ENCODE data around the gene CENPS.

CENPS gene

GRCh38 chr1:10432910-10433700 is 2.9 kb downstream of the CENPS start:
- no peak overlapping the region for H3K4me3 ChIP-seq (ENCODE audit: low read length)
- no peak for TF ChIP-seq CTCF (conservative IDR thresholded peaks at IDR 0.05; ENCODE audit: low read depth, low read length)
- no peak for DNase-seq (ENCODE audit: low read depth)

- no peak for DNase-seq (ENCODE audit: low read depth)
- TF ChIP-seq CTCF (conservative IDR thresholded peaks at IDR 0.05; ENCODE audit: low read depth, low read length), result no peak
- no peak overlapping the region for H3K4me3 ChIP-seq (ENCODE audit: low read length)
These were observed 3.6 kb downstream of the CENPS start for GRCh38 chr1:10433790-10434189.

GRCh38 chr1:10434590-10434989 is 4.4 kb downstream of the CENPS start:
- no peak overlapping the region for H3K4me3 ChIP-seq (ENCODE audit: low read length)
- no peak for DNase-seq (ENCODE audit: low read depth)
- no peak for TF ChIP-seq CTCF (conservative IDR thresholded peaks at IDR 0.05; ENCODE audit: low read depth, low read length)

- no peak for TF ChIP-seq CTCF (conservative IDR thresholded peaks at IDR 0.05; ENCODE audit: low read depth, low read length)
- no peak for DNase-seq (ENCODE audit: low read depth)
These were observed 6.8 kb downstream of the CENPS start for GRCh38 chr1:10437052-10437451.

GRCh38 chr1:10438677-10439163 is 8.5 kb downstream of the CENPS start:
- no peak for DNase-seq (ENCODE audit: low read depth)
- no peak for TF ChIP-seq CTCF (conservative IDR thresholded peaks at IDR 0.05; ENCODE audit: low read depth, low read length)
- no peak overlapping the region for H3K4me3 ChIP-seq (ENCODE audit: low read length)

More at GRCh38 chr1:10437052-10437451, 6.8 kb downstream of the CENPS start:
- no peak overlapping the region for H3K4me3 ChIP-seq (ENCODE audit: low read length)

GRCh38 chr1:10440305-10440704 is 10.1 kb downstream of the CENPS start:
- no peak for DNase-seq (ENCODE audit: low read depth)
- no peak overlapping the region for H3K4me3 ChIP-seq (ENCODE audit: low read length)
- TF ChIP-seq CTCF (conservative IDR thresholded peaks at IDR 0.05; ENCODE audit: low read depth, low read length), result no peak

- DNase-seq (ENCODE audit: low read depth), result no peak
- H3K4me3 ChIP-seq (ENCODE audit: low read length), result no peak overlapping the region
- no peak for TF ChIP-seq CTCF (conservative IDR thresholded peaks at IDR 0.05; ENCODE audit: low read depth, low read length)
These were observed 10.6 kb downstream of the CENPS start for GRCh38 chr1:10440794-10441193.

Data from retinal pigment epithelial cell (primary cell).